T-helper 1 cell treated with Interleukin-12 subunit alpha and Interleukin-12 subunit beta and Interleukin-4 antibody, amounts not matched to agents 30 ng/mL and 1 ng/mL, for 36 hours (primary cell): Measurements from ENCODE around the gene HS3ST2. TPM values are rescaled to one million over a fixed set of nuclear protein-coding genes. Genes with fewer than 3 reads are reported as not detected.
"Not testable (repeated sequence)": the region's sequence is repeated elsewhere in the genome, so short reads cannot be mapped to it uniquely, and the experiment has no call there.

ENCODE experiments used
- intact Hi-C: fragments of 100-400 bp; cut with micrococcal nuclease; formaldehyde crosslinking; loops from one replicate; pipeline ENCODE4 v1.15.1; 2024
- total RNA-seq: library from RNA; stranded (reverse); gene quantifications from 2 replicates; pipeline ENCODE4 v1.2.3, GENCODE V29; 2022

The HS3ST2 gene
- total RNA-seq, 1 donor from 2014 or later, result not detected

- intact Hi-C loops, result no loop called here
Observed at GRCh38 chr16:22932032-22932771, 118.2 kb downstream of the HS3ST2 start.

- intact Hi-C loops, result no loop called here
Observed at GRCh38 chr16:22933173-22933572, 119.2 kb downstream of the HS3ST2 start.

GRCh38 chr16:22934786-22935185, 120.8 kb downstream of the HS3ST2 start:
- intact Hi-C loops, result no loop called here

GRCh38 chr16:22937169-22937568, 123.2 kb downstream of the HS3ST2 start:
- intact Hi-C loops, result no loop called here

- intact Hi-C loops, result no loop called here
Observed at GRCh38 chr16:22938647-22939046, 124.7 kb downstream of the HS3ST2 start.

- intact Hi-C loops, result not testable (repeated sequence)
Observed at GRCh38 chr16:22939744-22940363, 125.9 kb downstream of the HS3ST2 start.

- intact Hi-C loops, result no loop called here
Observed at GRCh38 chr16:22941970-22942501, 128.1 kb downstream of the HS3ST2 start.

- intact Hi-C loops, result no loop called here
Observed at GRCh38 chr16:22942811-22943210, 128.8 kb downstream of the HS3ST2 start.

- intact Hi-C loops, result no loop called here
Observed at GRCh38 chr16:22945361-22945760, 131.4 kb downstream of the HS3ST2 start.

- intact Hi-C loops, result no loop called here
Observed at GRCh38 chr16:22946433-22946832, 132.5 kb downstream of the HS3ST2 start.

GRCh38 chr16:22948058-22948602, 134.2 kb downstream of the HS3ST2 start:
- intact Hi-C loops, result no loop called here

GRCh38 chr16:22948603-22949368, 134.8 kb downstream of the HS3ST2 start:
- intact Hi-C loops, result loop anchor here (1.0 kb wide), 1 partner anchor 49 kb away; no protein-coding TSS in a partner anchor

GRCh38 chr16:22955461-22956070, 141.6 kb downstream of the HS3ST2 start:
- intact Hi-C loops, result no loop called here

- intact Hi-C loops, result no loop called here
Observed at GRCh38 chr16:22961206-22961605, 147.2 kb downstream of the HS3ST2 start.

GRCh38 chr16:22962905-22963304, 148.9 kb downstream of the HS3ST2 start:
- intact Hi-C loops, result no loop called here
